Medulla oblongata (tissue), 1 donor: Measurements from ENCODE around the gene TP53BP2.
"Not testable (repeated sequence)": the region's sequence is repeated elsewhere in the genome, so short reads cannot be mapped to it uniquely, and the experiment has no call there.

ENCODE experiments used
- DNase-seq: peaks from one replicate; pipeline ENCODE4 v3.0.0-alpha.2; 2015; ENCODE audit errors: extremely low spot score

TP53BP2 gene

GRCh38 chr1:223831755-223832636, 13.8 kb downstream of the TP53BP2 start:
- DNase-seq: peak; percentile 26

GRCh38 chr1:223829678-223830077, 16.1 kb downstream of the TP53BP2 start:
- no peak for DNase-seq

- DNase-seq: no peak
Measured at GRCh38 chr1:223828162-223828848, 17.4 kb downstream of the TP53BP2 start.

GRCh38 chr1:223827193-223827663, 18.5 kb downstream of the TP53BP2 start:
- DNase-seq: no peak

GRCh38 chr1:223825767-223826748, 19.7 kb downstream of the TP53BP2 start:
- no peak for DNase-seq

- no peak for DNase-seq
Measured at GRCh38 chr1:223824712-223825111, 21.0 kb downstream of the TP53BP2 start.

GRCh38 chr1:223824287-223824686, 21.5 kb downstream of the TP53BP2 start:
- DNase-seq: no peak

GRCh38 chr1:223820971-223821370, 24.8 kb downstream of the TP53BP2 start:
- no peak for DNase-seq

GRCh38 chr1:223820515-223820858, 25.3 kb downstream of the TP53BP2 start:
- DNase-seq: no peak

GRCh38 chr1:223819730-223820514, 25.8 kb downstream of the TP53BP2 start:
- no peak for DNase-seq

GRCh38 chr1:223817265-223817664, 28.5 kb downstream of the TP53BP2 start:
- not testable (repeated sequence) for DNase-seq

GRCh38 chr1:223815865-223816264, 29.9 kb downstream of the TP53BP2 start:
- no peak for DNase-seq

GRCh38 chr1:223815020-223815853, 30.5 kb downstream of the TP53BP2 start:
- DNase-seq: no peak

- no peak for DNase-seq
Measured at GRCh38 chr1:223813645-223814044, 32.1 kb downstream of the TP53BP2 start.

- DNase-seq: peak; percentile 76
Measured at GRCh38 chr1:223811634-223812101, 34.1 kb downstream of the TP53BP2 start.

GRCh38 chr1:223810586-223810985, 35.2 kb downstream of the TP53BP2 start:
- no peak for DNase-seq

- not testable (repeated sequence) for DNase-seq
Measured at GRCh38 chr1:223809905-223810304, 35.8 kb downstream of the TP53BP2 start.

GRCh38 chr1:223803211-223803610, 42.5 kb downstream of the TP53BP2 start:
- DNase-seq: peak; percentile 64

GRCh38 chr1:223802602-223803001, 43.1 kb downstream of the TP53BP2 start:
- DNase-seq: peak; percentile 92

GRCh38 chr1:223802032-223802431, 43.7 kb downstream of the TP53BP2 start:
- peak; percentile 64 for DNase-seq
